Uterus (tissue), 4 donors: ENCODE data around the gene TSNAXIP1. TPM values are rescaled to one million over a fixed set of nuclear protein-coding genes. Genes with fewer than 3 reads are reported as not detected.
A peak's percentile ranks its signal among the peaks of the same experiment; 100 is the strongest.
"Not testable (repeated sequence)": the region's sequence is repeated elsewhere in the genome, so short reads cannot be mapped to it uniquely, and the experiment has no call there.

Experiments
- DNase-seq, 2 donors: peaks; one replicate each; pipeline ENCODE4 v3.0.0-alpha.2; 2019 to 2020
- H3K27ac ChIP-seq, 2 donors: fragments of 200-600 bp; sonication (generic); 1 replicate in 1 of 2; 2 replicates in 1 of 2; pipeline ENCODE4 v1.5.1; 2016 to 2018
- H3K27me3 ChIP-seq, 2 donors: fragments of 200-600 bp; sonication (generic); one replicate each; pipeline ENCODE4 v1.5.1; 2018 to 2019; ENCODE audit warnings: control low read depth in 1 of 2
- H3K36me3 ChIP-seq, 2 donors: fragments of 200-600 bp; sonication (generic); one replicate each; pipeline ENCODE4 v1.5.1; 2019; ENCODE audit warnings: control low read depth in 1 of 2
- H3K4me1 ChIP-seq, 2 donors: fragments of 200-600 bp; sonication (generic); one replicate each; pipeline ENCODE4 v1.5.1; 2018 to 2019; ENCODE audit warnings: control low read depth in 1 of 2
- H3K4me3 ChIP-seq, 2 donors: fragments of 200-600 bp; sonication (generic); 1 replicate in 1 of 2; 2 replicates in 1 of 2; pipeline ENCODE4 v1.5.1; 2018 to 2019; ENCODE audit warnings: mild to moderate bottlenecking in 1 of 2
- H3K9me3 ChIP-seq, 2 donors: fragments of 200-600 bp; sonication (generic); one replicate each; pipeline ENCODE4 v1.5.1; 2019; ENCODE audit warnings: control low read depth in 1 of 2
- POLR2A ChIP-seq, 2 donors: fragments of 450-650 bp; IDR thresholded peaks; one replicate each; pipeline ENCODE4 v1.6.1; 2016; ENCODE audit warnings: antibody characterized with exemption in 2 of 2, mild to moderate bottlenecking in 1 of 2, moderate library complexity in 1 of 2
- intact Hi-C: fragments of 100-400 bp; cut with DNase I; formaldehyde crosslinking; loops from one replicate; pipeline ENCODE4 v1.15.1; 2023; ENCODE audit warnings: low total_unique reads
- total RNA-seq, 4 donors: library from RNA; depleted of rRNA in 3 of 4; stranded (reverse); fragments of >200 nt in 3 of 4; gene quantifications; one replicate each; pipeline versions ENCODE4 v1.1.0 to v1.2.4, GENCODE V29; 2014 to 2023
- TF ChIP-seq, protein P1 (sequence below), 4 experiments: fragments of 200-600 bp in 2 of 4; fragments of 450-650 bp in 2 of 4; sonication (generic) in 2 of 4; IDR thresholded peaks; one replicate each; pipeline ENCODE4 v1.5.1; 2016 to 2019; ENCODE audit warnings: antibody characterized with exemption in 4 of 4, mild to moderate bottlenecking in 2 of 4, moderate library complexity in 1 of 4
- donor health status: DM: yes; HTN: yes; CAD: no.

The TSNAXIP1 gene
- total RNA-seq, 4 donors from 2014 or later, result 2.7 to 4.9 (median 3.6) TPM

DNA sequence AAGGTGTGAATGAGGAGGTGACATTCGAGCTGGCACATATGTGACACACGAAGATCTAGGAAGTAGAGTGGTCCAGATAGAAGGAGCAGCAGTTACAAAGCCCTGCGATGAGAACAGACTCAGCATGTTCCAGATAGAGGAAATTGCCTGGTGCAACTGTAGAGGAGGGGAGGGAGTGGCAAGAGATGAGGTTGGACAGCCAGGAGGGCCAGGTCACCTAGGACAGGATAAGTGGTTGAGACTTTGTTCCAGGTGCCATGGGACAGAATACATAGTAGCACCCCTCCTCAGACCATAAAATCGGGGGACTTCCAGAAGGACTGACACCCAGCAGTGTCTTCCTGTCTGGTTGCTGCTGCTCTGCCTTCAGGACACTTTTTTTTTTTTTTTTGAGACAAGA is 51.8 kb downstream of the TSNAXIP1 start:
- Histone ChIP-seq H3K4me1 (peaks cover 6 to 10% of the 10 kb centered on the region in 2 donors), H3K36me3 (no peaks in the 10 kb centered on the region), H3K27me3 (no peaks in the 10 kb centered on the region), H3K27ac (peak overlapping the region; percentile 75 to 76), H3K4me3 (no peak overlapping the region), H3K9me3 (no peaks in the 10 kb centered on the region)
- no peak for DNase-seq
- TF ChIP-seq, protein P1, sequence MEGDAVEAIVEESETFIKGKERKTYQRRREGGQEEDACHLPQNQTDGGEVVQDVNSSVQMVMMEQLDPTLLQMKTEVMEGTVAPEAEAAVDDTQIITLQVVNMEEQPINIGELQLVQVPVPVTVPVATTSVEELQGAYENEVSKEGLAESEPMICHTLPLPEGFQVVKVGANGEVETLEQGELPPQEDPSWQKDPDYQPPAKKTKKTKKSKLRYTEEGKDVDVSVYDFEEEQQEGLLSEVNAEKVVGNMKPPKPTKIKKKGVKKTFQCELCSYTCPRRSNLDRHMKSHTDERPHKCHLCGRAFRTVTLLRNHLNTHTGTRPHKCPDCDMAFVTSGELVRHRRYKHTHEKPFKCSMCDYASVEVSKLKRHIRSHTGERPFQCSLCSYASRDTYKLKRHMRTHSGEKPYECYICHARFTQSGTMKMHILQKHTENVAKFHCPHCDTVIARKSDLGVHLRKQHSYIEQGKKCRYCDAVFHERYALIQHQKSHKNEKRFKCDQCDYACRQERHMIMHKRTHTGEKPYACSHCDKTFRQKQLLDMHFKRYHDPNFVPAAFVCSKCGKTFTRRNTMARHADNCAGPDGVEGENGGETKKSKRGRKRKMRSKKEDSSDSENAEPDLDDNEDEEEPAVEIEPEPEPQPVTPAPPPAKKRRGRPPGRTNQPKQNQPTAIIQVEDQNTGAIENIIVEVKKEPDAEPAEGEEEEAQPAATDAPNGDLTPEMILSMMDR (IDR thresholded peaks at IDR 0.05), result no peak
- TF ChIP-seq POLR2A (IDR thresholded peaks at IDR 0.05), result no peak
- intact Hi-C loops, result no loop called here

DNA sequence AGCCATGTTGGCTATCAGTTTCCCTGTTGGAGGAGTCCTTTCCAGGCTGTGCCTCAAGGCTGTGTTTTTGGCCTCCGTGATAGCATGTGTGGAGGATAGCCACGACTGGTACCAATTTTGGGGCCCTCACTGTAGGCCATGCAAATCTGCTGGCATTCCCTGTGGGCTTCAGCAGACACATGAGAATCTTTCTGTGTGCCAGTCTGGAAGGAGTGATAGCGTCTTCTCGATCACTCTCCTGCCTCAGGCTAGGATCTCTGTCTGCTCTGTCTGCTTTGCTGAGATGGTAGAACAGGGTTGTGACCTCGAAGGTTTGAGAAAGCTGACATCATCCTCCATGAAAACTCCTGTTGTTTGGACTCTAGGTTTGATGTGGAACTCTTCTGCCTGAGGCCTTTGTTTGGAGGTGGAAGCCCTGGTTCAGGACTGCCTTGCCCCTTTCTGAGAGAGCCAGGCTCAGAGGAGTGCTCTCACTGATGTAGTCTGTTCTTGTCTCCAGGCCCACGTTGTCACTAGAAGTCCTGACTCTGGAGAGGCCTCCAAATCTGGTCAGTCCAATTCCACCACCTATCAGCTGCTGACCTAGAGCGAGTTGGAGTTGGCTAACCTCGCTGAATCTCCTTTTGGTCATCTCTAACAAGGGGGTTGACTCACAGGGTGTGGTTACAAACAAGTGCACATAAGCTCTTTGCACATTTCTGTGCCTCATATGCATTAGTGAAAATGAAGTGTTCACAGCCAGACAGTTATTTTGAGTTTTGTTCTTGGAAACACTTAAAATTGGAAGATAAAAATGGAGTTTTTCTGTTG is 54.1 kb downstream of the TSNAXIP1 start:
- Histone ChIP-seq H3K36me3 (no peaks in the 10 kb centered on the region), H3K27me3 (no peaks in the 10 kb centered on the region), H3K27ac (no peak overlapping the region), H3K4me3 (no peak overlapping the region), H3K4me1 (peaks cover 6 to 10% of the 10 kb centered on the region in 2 donors), H3K9me3 (no peaks in the 10 kb centered on the region)
- intact Hi-C loops, result no loop called here
- DNase-seq, result no peak
- TF ChIP-seq, protein P1 (IDR thresholded peaks at IDR 0.05), result no peak
- no peak for TF ChIP-seq POLR2A (IDR thresholded peaks at IDR 0.05)

DNA sequence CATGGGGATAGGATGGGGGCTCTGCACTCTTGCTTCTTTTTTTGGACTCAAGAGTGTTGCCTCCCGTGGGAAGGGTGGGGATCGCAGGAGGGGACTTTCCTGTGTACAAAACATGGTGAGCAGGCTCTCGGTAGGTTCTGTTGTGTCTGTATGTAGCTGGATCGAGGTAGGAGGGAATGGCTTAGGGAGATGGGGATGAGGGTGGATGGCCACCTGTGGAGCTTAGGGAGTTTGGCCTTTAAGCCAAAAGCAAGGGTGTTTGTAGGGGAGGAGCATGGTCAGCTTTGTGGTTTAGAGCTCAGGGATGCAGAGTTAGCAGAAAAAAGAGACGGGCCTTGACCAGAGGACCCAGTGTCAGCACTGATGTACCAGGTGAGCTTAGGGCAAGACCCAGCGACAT is 55.2 kb downstream of the TSNAXIP1 start:
- H3K4me1 ChIP-seq, result peaks cover 6 to 7% of the 10 kb centered on the region in 2 donors
- TF ChIP-seq, protein P1 (IDR thresholded peaks at IDR 0.05), result no peak
- TF ChIP-seq POLR2A (IDR thresholded peaks at IDR 0.05), result no peak

DNA sequence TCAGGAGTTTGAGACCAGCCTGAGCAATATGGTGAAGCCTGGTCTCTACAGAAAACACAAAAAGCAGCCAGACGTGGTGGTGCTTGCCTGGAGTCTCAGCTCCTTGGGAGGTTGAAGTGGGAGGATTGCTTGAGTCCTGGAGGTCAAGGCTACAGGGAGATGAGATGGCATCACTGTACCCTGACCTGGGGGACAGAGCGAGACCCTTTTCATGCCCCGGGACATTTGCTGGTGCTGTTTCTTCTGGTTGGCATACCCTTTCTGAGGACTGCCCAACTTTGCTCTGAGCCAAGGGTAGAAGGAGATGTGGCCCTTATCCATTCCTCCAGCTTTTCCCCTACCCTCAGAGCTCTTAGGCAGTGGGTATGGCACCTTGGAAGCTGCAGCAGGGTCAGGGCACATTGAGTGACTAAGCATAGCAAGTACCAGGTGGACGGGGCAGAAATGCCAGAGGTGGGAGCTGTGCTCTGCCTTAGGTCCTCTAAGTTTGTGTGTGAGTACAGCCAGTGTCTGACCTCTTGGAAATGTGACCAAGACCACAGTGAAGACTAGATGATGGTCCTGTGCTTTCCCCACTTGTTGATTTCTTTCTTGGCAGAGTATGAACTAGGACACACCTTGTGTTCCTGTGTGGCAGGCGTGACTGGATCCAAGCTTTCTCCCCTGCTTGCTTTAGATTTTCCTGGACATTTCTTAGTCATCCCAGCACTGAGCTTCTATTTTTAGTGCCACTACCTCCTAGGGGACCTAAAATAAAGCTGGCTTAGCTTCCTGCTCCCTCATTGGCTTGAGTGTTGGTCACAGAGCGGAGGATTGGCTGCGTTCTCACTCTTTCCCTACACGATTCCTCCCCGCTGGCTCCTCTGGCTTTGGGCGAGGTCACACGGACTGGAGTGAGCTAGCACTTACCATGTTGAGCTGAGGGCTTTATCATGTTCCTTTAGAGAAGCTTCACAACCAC is 56.2 kb downstream of the TSNAXIP1 start:
- intact Hi-C loops, result no loop called here
- Histone ChIP-seq H3K4me3 (no peak overlapping the region), H3K27me3 (no peaks in the 10 kb centered on the region), H3K27ac (peak overlapping the region; percentile 67 to 86), H3K4me1 (no peaks in the 10 kb centered on the region), H3K36me3 (no peaks in the 10 kb centered on the region), H3K9me3 (no peaks in the 10 kb centered on the region)
- peak; percentile 61 for DNase-seq
- TF ChIP-seq POLR2A (IDR thresholded peaks at IDR 0.05), result no peak
- TF ChIP-seq, protein P1 (IDR thresholded peaks at IDR 0.05), result no peak

More for the DNA sequence above, 55.2 kb downstream of the TSNAXIP1 start:
- Histone ChIP-seq H3K27ac (peak overlapping the region in 1 of 2 donors; percentile 67), H3K9me3 (no peaks in the 10 kb centered on the region), H3K4me3 (no peak overlapping the region), H3K36me3 (no peaks in the 10 kb centered on the region), H3K27me3 (no peaks in the 10 kb centered on the region)
- DNase-seq, result no peak
- intact Hi-C loops, result no loop called here

DNA sequence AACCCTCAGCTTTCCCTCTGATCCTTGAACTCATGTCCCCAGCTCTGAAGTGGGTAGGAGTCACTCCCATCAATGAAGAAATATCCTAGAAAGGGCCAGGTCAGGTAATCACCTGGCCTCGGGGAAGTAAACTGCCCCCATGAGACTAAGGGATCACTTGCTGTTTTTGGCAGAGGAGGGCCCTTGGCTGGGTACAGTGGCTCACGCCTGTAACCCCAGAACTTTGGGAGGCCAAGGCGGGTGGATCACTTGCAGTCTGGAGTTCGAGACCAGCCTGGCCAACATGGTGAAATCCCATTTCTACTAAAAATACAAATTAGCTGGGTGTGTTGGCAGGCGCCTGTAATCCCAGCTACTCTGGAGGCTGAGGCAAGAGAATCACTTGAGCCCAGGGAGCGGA is 57.4 kb downstream of the TSNAXIP1 start:
- peak overlapping the region; percentile 67 to 86 for H3K27ac ChIP-seq
- DNase-seq, intact Hi-C loops, H3K4me3 ChIP-seq, H3K4me1 ChIP-seq, H3K9me3 ChIP-seq, H3K27me3 ChIP-seq, H3K36me3 ChIP-seq: not testable (repeated sequence)
